GM04503 (cell line): ENCODE measurements around the gene AMPD2.

ENCODE experiments used
- DNase-seq: peaks from one replicate; pipeline ENCODE4 v3.0.0-alpha.2; 2012; ENCODE audit warnings: low read depth

The AMPD2 gene

GRCh38 chr1:109630898-109631512 is 11.4 kb downstream of the AMPD2 start:
- no peak for DNase-seq

DNA sequence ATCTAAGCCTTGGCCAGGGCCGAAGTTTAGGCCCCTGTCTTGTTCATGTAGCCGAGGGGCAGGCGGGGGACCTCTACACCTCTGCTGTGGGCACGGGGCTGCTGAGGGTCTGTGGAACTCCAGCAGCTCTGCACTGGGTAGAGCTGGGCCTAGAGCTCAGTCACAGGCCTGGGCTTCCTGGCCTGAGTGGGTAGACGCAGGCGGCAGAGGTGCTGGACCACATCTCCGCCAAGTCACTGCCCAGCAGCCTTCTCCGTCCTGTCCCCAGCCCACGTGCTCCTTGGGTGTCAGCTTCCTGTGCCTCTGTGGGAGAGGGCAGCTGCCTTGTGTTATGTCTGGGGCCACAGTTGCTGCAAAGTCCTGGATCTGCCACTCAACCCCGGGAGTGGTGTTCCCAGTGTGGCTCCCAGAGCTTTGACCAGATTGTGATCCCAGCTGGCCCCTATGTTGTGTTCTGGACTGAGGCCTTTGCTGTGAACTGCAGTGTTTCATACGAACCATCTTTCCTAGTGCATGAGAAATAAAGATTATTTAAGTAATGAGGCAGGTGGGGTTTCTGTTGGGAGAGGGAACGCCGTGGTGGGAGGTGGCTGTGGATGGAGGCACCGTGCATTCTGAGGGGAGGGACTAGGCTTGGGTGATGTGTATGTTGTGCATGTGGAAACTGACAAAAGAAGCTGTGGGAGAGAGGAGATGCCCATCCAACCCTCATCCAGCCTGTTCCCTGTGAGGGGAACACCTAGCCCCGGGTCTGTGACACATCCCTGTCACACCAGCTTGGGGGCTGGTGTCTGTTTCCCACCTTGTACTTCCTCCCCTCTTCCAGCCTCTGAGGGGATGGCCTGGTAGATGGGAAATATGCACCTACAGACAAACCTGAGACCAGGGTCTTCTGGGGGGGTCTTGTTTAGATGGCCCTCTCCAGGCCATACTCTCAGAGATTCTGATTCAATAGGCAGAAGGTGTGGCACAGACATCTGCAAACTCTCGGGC is 12.2 kb downstream of the AMPD2 start:
- DNase-seq = no peak

DNA sequence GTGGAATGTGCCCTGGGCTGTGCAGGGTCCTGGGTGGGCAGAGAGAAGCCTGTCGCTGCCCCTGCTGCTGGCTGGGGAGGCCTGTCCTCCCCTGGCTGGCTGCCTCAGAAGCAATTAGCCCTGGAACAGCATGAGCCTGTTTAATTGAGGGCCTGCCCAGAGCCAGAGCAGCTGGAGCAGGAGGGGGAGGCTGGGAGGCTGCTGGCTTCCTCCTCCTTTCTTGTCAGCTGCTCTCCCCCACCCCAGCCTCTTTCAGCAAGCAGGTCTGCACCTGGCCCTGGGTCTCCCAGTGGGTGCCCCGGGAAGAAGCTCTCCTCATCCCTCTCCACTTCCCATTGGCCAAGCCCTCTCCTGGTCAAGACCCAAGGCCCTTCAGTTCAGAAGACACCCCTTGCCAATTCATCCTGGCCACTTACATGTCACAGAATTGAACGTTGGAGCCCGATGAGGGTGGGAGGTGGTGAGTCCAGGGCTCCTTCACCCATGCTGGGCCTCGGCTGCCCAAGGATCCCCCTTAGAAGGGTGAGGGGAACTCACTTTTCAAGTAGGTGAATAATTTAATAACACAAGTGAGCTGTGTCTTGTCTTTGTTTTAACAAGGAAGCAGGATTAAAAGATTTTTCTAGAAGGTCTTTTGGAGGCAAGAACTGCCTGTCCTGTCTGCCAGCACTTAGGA is 13.2 kb downstream of the AMPD2 start:
- DNase-seq = no peak

- DNase-seq = no peak
These were observed 14.7 kb downstream of the AMPD2 start for GRCh38 chr1:109634292-109634691.

GRCh38 chr1:109634771-109635750 is 15.4 kb downstream of the AMPD2 start:
- no peak for DNase-seq

- no peak for DNase-seq
These were observed 16.2 kb downstream of the AMPD2 start for GRCh38 chr1:109635862-109636200.

DNA sequence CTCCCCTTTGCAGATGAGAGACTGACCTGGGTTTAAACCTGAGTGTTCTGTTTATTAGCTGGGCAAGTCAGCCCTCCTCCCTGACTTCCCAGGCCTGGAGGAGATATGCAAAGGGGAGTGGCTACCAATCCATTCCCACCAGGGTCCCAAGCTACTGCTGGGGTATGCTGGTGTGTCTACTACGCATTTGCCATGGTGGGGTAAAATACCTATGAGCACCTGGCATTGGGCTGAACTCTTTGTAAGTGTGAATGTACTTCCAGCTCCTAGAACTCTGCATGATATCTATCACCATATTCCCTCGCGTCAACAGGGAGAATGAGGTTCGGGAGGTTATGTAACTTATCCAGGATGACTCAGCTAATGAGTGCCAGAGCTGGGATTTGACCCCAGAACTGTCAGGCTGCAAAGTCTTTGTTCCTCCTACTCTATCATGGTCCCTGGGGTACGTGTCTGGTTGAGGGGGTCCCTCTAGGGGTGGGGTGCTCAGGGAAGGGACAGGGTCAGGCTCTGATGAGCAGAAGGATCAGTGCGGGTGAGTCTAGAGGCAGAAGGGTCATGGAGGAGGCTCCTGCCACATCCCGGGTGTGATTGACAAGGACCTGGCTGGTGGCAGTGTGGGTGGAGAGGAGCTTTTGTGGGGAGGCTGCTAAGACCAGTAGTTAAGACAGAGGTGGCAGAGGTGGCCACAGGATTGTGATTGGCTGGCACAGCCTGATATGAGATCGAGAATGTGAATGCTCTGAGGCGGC is 16.7 kb downstream of the AMPD2 start:
- DNase-seq = no peak

- DNase-seq = no peak
These were observed 17.8 kb downstream of the AMPD2 start for GRCh38 chr1:109637446-109637845.

DNA sequence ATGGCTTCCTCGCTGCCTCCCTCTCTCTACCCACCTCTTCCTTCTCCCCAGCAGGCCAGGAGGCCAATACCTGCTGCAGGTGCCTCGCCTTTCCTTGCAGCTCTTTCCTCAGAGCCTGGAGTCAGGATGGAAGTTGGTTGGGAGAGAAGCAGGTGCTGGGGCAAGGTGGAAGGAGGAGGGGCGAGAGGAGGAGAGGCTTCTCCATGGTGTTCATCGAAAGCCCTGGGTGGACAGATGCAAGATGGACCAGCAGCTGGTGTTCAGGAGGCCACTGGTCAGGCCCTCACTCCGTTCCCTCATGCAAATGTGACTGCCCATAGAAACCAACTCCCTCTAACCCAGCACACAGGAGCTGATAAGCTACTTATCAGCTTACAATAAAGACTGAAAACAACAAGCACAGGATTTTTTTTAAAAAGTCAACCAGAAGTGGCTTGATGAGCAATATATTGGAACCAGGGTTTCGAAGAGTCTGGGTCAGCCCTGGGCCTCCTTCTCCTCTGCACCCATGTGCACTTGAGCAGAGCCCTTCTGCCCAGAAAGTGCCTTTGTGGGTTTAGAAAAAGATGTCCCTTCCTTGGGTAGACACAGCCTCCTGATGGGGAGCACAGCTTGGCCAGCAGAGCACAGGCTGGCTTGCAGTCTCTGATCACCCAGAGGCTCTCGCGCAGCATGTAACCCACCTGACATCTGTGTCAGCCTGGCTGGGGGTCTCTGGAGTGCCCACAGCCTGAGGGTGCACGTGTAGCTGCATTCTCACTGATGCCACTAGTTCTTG is 19.6 kb downstream of the AMPD2 start:
- no peak for DNase-seq

DNA sequence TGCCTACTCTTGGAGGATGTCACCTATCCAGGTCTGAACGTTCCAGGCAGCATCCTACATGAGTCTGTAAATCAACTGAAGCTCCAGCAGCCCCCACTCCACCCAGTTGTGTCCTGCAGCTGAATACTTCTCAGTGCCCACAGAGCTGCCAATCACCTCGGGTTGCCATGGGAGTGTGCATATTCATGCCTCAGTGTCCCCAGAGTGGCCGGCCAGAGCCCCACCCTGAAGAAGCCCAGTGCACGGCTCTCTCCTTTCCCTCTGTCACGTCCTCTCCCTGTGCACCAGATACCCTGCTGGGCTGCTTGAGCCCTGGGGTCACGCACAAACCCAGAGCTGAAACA is 20.2 kb downstream of the AMPD2 start:
- no peak for DNase-seq

- no peak for DNase-seq
These were observed 20.7 kb downstream of the AMPD2 start for GRCh38 chr1:109640285-109640865.

GRCh38 chr1:109641078-109641740 is 21.6 kb downstream of the AMPD2 start:
- no peak for DNase-seq

- no peak for DNase-seq
These were observed 22.2 kb downstream of the AMPD2 start for GRCh38 chr1:109641861-109642260.

DNA sequence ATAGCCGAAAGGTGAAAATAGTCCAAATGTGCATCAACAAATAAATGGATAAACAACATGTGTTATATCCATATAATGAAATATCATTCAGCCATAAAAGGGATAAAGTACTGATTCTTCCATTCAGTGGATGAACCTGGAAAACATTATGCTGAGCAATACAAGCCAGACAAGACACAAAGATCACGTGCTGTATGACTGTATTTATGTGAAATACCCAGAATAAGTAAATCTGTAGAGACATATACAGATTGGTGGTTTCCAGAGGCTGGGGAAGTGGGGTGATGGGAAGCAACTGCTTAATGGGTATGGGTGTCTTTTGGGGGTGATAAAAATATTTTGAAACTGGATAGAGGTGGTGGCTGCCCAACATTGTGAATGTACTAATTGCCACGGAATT is 23.0 kb downstream of the AMPD2 start:
- DNase-seq = no peak

GRCh38 chr1:109643385-109644230 is 24.0 kb downstream of the AMPD2 start:
- DNase-seq = no peak

DNA sequence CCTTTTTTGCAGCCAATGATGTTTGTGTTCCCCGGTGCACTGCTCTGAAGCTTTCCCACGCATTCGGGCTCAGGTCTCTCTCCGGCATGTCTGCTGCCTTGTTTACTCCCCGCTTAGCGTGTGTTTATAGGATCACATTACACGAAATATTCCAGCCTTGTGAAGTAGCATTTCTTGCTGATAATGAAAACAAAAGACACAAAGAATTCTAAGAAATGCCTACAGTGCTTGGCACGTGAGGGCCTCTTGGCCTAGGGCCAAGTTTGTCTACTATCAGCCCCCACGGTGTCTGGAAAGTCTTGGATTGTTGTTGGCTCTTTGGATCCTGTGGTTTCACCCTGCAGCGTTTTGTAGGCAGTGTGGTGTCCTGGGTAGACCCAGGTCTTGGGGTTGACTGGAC is 25.0 kb downstream of the AMPD2 start:
- DNase-seq = no peak

DNA sequence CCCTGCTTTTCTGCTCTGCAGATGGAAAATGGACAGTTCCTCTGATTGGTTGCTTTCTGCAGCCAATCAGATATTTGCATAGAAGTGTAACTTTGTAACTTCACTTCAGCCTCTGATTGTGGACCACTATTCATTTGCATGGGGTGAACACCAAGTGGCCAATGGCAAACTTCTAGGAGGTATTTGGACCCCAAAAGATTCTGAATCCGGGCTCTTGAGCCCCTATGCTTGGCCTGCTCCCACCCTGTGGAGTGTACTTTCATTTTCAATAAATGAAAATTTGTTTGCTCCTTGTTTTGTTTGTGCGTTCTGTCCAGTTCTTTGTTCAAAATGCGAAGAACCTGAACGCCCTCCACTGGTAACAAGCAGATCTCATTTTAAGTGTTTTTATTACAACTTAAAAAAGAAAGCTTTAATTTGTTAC is 29.9 kb downstream of the AMPD2 start:
- no peak for DNase-seq

DNA sequence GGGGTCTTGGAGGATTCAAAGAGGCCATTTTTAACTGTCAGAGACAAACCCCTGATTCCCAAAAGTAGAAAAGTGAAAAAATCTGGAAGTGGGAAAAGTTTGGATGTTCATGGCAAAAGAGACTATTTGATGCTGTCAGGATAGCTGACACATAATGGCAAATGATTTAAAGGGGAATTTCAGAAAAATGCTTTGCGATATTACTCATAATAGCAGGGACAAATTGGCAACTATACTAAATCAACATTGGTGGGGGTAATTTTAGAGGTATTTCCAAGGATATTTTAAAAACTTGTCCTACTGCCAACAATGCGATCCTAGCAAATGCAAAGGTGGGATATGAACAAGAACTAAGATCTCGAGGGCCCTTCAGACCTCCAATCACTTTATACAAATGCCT is 31.0 kb downstream of the AMPD2 start:
- no peak for DNase-seq
